Activated CD4-positive, CD25-positive, alpha-beta regulatory T cell treated with anti-CD3 and anti-CD28 coated beads, Interleukin-2, amount 50 U/mL, for 72 hours (primary cell): Measurements from ENCODE around the gene RNASE1.
"Not testable (repeated sequence)": the region's sequence is repeated elsewhere in the genome, so short reads cannot be mapped to it uniquely, and the experiment has no call there.

Source experiments
- DNase-seq: peaks from one replicate; pipeline ENCODE4 v3.0.0; 2021

RNASE1 gene

GRCh38 chr14:20769421-20769820 lies 33.2 kb downstream of the RNASE1 start:
- no peak for DNase-seq

- DNase-seq, result no peak
Observed at GRCh38 chr14:20768593-20768892, 34.1 kb downstream of the RNASE1 start.

- DNase-seq, result no peak
Observed at GRCh38 chr14:20760950-20761349, 41.7 kb downstream of the RNASE1 start.

- not testable (repeated sequence) for DNase-seq
Observed at GRCh38 chr14:20759465-20759864, 43.2 kb downstream of the RNASE1 start.

- no peak for DNase-seq
Observed at GRCh38 chr14:20757965-20758364, 44.7 kb downstream of the RNASE1 start.

GRCh38 chr14:20755037-20755436 lies 47.6 kb downstream of the RNASE1 start:
- no peak for DNase-seq

- DNase-seq, result no peak
Observed at GRCh38 chr14:20754308-20754707, 48.3 kb downstream of the RNASE1 start.

- no peak for DNase-seq
Observed at GRCh38 chr14:20751963-20752562, 50.6 kb downstream of the RNASE1 start.
